ENCODE results near the gene NEFH.
A peak's percentile ranks its signal among the peaks of the same experiment; 100 is the strongest.
"Not testable (repeated sequence)": the region's sequence is repeated elsewhere in the genome, so short reads cannot be mapped to it uniquely, and the experiment has no call there.

Gene NEFH, protein sequence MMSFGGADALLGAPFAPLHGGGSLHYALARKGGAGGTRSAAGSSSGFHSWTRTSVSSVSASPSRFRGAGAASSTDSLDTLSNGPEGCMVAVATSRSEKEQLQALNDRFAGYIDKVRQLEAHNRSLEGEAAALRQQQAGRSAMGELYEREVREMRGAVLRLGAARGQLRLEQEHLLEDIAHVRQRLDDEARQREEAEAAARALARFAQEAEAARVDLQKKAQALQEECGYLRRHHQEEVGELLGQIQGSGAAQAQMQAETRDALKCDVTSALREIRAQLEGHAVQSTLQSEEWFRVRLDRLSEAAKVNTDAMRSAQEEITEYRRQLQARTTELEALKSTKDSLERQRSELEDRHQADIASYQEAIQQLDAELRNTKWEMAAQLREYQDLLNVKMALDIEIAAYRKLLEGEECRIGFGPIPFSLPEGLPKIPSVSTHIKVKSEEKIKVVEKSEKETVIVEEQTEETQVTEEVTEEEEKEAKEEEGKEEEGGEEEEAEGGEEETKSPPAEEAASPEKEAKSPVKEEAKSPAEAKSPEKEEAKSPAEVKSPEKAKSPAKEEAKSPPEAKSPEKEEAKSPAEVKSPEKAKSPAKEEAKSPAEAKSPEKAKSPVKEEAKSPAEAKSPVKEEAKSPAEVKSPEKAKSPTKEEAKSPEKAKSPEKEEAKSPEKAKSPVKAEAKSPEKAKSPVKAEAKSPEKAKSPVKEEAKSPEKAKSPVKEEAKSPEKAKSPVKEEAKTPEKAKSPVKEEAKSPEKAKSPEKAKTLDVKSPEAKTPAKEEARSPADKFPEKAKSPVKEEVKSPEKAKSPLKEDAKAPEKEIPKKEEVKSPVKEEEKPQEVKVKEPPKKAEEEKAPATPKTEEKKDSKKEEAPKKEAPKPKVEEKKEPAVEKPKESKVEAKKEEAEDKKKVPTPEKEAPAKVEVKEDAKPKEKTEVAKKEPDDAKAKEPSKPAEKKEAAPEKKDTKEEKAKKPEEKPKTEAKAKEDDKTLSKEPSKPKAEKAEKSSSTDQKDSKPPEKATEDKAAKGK

DNA sequence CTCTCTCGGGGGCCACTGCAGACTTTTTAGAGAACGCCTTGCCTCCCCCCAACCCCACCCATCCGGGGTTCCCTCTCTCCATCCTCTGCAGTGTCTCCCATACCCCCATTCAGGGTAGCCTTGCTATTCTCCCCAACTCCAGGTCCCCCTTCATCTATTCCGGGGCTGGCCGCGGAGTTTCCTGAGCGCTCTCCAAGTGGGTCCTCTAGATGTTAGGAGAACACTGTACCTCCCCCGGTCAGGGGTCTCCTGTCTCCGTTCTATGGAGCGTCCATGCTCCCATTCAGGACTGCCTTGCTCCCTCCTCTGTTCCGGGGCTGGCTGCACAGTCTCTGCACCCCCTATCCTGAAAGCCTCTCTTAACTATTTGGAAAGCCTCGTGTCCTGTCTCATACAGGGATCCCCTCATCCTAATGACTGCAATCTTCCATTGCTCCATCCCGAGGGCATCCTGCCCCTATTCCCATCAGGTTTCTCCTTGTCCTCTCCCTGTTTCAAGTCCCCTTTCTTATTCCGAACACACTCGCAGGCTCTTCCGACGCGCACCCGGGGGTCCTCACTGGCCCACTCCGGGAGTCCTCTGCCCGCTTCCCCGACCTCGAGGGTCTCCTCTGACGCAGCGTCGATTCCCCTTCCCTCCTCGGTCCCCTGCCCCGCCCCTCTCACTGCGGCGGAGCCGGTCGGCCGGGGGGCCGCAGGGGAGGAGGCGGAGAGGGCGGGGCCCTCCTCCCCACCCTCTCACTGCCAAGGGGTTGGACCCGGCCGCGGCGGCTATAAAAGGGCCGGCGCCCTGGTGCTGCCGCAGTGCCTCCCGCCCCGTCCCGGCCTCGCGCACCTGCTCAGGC, at the start of gene NEFH:
Gene NEFH, plus strand, starts transcription at position 802 of the 845 bp plus-strand sequence. CDS start 45 bp downstream, outside the sequence.
- no peak for DNase-seq (ENCODE audit: low spot score)

DNA sequence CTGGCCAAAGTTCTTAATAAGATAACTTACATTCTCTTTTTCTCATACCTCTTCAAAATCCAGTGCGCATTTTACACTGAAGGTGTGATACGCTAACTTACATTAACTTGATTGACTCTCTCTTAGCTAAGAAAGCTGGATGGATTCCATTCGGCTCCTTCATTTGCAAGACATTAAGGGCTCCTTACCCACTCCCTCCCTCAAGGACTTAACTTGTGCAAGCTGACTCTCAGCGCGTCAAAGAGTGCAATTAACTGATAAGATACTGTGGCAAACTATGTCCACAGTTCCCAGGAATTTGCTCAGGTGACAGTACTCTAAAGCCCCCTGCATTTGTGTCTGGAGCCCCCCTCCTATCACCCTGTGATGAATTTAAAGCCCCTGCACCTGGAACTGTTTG, 48.0 kb upstream of the NEFH start:
- DNase-seq (ENCODE audit: low spot score) = no peak

GRCh38 chr22:29433856-29434255, 46.2 kb upstream of the NEFH start:
- no peak for DNase-seq (ENCODE audit: low spot score)

DNA sequence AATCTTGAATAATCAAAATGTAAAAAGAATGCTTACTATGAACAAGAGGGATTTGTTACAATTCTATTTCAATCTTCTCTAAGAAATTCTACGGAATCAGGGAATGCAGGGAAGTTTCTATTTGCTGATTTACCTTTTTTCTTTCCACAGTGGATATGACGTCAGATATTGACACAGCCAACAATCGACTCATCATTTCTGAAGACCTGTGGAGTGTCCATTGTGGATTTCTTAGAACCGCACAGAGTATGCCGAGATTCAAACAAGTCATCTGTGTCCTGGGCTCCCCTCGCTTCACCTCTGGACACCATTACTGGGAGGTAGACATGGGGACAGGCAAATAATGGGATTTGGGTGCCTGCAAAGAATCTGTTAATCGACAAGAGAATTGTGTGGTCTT, 45.7 kb upstream of the NEFH start:
- DNase-seq (ENCODE audit: low spot score) = no peak

DNA sequence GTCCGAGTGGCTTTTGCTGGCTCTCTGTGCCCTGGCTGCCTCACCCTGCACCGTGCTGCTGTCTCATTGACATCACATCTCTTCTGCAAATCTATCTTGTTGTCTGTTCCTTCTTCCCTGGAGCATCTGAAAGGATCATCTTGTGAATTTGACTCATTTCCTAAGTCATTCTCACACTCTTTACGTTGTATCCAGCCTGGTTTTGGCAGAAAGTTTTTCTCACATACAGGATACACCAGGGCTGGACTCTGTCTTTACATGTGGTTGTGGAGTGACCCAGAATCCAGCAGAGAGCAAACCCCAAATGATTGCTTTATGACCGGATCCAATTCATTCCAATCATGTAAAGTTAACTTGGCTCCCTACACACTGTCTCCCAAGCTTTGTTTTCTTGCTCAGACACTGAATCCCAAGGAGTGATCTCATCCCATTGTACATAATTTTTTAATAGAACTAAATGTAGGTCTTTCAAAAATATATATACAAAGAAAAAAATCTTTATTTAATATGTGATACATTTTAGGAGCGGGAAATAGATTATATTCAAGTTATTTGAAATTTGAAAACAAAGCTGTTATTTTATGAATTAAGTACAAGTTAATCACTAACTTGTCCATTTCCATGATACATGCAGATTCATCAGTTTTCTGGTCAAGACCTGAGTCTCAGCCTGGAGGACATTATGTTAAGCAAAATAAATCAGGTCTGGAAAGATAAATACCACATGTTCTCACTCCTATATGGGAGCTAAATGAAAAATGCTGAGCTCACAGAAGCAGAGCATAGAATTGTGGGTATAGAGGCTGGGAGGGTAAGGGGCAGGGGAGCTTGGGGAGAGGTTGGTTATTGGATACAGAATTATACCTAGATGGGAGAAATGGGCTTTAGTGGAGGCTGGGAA, 44.5 kb upstream of the NEFH start:
- DNase-seq (ENCODE audit: low spot score) = no peak

DNA sequence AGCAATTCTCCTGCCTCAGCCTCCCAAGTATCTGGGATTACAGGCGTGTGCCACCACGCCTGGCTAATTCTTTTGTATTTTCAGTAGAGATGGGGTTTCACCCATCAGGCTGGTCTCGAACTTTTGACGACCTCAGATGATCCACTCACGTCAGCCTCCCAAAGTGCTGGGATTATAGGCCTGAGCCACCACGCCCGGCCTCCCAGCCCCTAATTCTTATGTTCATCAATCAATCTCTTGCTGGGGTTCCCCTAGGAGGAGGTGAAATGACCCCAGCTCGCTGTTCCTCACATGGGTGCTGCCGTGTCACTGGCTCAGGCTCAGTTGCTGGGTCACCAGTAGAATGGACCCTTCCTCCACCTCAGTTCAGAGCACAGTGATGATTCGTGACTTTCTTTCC, 41.7 kb upstream of the NEFH start, which contains the start of gene RFPL1:
Gene RFPL1, plus strand, starts transcription at position 301 of the 400 bp plus-strand sequence.
- DNase-seq (ENCODE audit: low spot score) = not testable (repeated sequence)

GRCh38 chr22:29442976-29443375, 37.0 kb upstream of the NEFH start:
- DNase-seq (ENCODE audit: low spot score) = no peak

DNA sequence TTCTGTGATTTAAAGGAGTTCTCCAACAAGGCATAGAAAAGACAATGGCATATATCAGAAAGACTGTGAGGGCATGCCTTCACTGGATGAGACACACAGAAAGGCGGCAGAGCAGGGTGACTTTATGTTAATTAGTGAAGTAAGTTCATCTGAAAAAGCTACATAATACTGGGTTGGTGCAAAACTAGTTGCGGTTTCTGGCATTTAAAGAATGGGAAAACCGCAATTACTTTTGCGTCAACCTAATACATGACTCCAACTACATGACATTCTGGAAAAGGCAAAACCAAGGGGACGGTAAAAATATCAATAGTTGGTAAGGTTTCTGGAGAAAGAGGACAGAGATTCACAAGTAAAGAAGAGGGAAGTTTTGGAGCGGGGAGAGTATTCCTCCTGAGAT, 36.6 kb upstream of the NEFH start:
- DNase-seq (ENCODE audit: low spot score) = no peak

- DNase-seq (ENCODE audit: low spot score) = no peak
Measured at GRCh38 chr22:29443861-29444792, 35.9 kb upstream of the NEFH start.

GRCh38 chr22:29445508-29445907, 34.5 kb upstream of the NEFH start:
- no peak for DNase-seq (ENCODE audit: low spot score)

- DNase-seq (ENCODE audit: low spot score) = no peak
Measured at GRCh38 chr22:29447906-29448305, 32.1 kb upstream of the NEFH start.

DNA sequence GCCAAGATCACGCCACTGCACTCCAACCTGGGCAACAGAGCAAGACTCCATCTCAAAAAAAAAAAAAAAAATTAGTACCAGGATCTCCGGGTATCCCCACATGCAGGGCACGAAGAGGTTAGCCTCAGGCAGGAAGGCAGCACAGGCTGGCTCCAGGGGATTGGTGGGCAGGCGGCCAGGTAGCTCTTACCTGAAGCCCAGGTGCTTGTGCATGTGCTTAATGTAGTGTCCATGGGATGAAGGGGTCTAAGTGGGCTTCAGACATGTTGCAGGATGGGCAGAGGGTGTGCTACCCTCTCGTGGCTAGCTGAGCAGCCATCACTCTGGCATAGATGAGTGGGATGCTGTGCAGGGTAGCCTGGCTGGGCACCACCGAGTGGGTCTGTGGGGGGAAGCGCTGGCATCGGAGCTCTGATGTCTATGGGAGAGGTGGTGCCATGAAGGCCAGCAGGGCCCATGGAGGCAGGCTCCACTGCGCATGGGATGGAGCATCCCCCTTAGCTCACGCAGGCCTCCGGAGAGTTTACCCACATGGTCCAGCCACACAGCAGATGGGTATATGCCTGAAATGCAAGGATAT, 30.6 kb upstream of the NEFH start:
- DNase-seq (ENCODE audit: low spot score) = no peak

DNA sequence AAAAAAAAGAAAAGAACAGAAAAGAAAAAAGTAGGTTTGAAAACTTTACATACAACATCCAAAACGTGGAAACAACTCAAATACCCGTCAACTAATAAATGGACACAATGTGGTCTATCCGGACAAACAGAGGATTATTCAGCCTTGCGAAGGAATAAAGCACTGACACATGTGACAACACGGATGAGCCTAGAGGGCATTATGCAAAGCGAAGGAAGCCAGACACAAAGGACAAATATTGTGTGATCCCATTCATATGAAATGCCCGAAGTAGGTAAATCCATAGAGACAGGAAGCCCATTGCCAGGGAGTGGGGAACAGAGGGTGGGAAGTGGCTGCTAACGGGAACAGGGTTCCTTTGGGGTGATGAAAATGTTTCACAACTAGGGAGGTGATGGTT, 29.8 kb upstream of the NEFH start:
- no peak for DNase-seq (ENCODE audit: low spot score)

DNA sequence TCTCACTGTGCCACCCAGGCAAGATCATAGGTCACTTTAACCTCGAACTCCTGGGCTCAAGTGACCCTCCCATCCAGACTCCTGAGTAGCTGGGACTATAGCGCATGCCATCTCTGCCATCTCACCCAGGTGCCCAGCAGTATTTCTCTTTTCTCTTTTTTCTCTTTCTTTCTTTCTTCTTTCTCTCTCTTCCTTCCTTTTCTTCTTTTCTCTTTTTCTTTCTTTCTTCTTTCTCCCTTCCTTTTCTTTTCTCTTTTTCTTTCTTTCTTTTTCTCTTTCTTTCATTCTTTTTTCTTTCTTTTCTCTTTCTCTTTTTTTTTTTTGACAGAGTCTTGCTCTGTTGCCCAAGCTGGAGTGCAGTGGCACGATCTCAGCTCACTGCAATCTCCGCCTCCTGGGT, 28.2 kb upstream of the NEFH start:
- no peak for DNase-seq (ENCODE audit: low spot score)

DNA sequence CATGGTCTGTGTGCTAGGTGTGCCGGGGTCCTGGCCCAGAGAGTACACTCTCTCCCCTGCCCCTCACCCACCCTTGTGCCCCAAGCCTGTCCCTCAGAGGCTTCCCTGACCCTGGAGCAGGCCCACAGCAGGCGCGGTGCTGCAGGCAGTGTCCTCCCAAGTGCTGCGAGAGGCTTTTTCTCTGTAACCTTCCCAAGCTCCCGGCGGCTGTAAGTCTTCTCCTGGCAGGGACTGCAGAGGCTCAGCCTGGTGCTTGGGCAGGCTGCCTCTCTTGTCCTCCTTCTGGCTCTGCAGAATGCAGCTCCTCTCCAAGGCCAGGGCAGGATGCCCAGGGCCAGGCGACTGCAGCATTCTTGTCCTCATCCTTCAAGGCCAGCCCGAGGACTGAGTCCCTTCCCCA, 25.7 kb upstream of the NEFH start:
- DNase-seq (ENCODE audit: low spot score) = no peak

GRCh38 chr22:29456211-29456671, 23.8 kb upstream of the NEFH start:
- no peak for DNase-seq (ENCODE audit: low spot score)

- DNase-seq (ENCODE audit: low spot score) = peak; percentile 69
Measured at GRCh38 chr22:29457730-29458129, 22.3 kb upstream of the NEFH start.

GRCh38 chr22:29458551-29458950, 21.5 kb upstream of the NEFH start:
- no peak for DNase-seq (ENCODE audit: low spot score)

DNA sequence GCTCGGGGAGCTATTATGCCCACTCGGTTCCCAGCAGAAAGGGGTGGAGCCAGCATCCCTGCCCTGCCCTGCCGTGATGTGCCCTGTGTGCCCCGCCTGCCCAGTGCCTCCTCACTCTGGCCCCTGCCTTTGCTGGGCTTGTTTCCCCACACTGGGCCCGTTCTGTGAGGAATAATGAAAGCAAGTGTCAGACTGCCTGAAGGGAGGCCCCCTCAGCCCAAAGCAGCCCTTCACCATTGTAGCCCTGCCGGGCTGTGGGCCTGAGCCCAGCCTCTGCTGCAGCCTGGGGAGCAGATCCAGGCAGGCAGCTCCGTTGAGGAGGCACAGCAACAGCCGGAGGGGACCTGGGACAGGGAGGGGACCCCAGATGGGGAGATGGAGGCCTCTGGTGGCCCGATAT, 20.2 kb upstream of the NEFH start:
- DNase-seq (ENCODE audit: low spot score) = no peak
